ENCODE results near the gene SPAG16. TPM values are rescaled to one million over a fixed set of nuclear protein-coding genes. Genes with fewer than 3 reads are reported as not detected.

The SPAG16 gene
- total RNA-seq, 1 experiment from 2014 or later: 17.3 TPM

DNA sequence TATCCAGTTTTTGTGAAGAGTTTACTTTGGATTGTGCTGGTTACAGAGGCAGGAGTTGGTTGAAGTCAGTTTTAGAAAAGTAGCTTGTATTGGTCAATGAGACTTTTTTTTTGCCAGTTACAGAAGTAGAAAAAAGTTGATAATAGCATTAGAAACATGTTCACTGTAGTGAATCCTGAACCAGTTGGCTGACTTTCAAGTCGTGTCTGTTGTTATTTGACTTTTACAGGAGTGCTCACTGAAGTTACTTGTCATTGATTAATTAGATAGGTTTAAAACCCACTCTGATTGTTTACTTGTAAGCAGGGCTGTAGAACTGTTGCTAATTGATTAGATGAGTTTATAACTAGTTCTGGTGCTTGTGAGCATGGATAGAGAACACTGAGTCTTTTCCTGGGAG lies 814.5 kb downstream of the SPAG16 start:
- no CpG with 5 or more reads among the region's 1 CpG for WGBS (ENCODE audit: extremely low coverage, insufficient read length, low lambda C conversion rate)
- Mint-ChIP-seq H3K4me1 (peaks cover 6 to 9% of the 10 kb centered on the region in 2 experiments), H3K27ac (no peak overlapping the region), H3K36me3 (ENCODE audit: insufficient read depth in 1 of 3, low read depth in 3 of 3) (no peaks in the 10 kb centered on the region), H3K27me3 (ENCODE audit: low read depth) (no peaks in the 10 kb centered on the region), H3K4me3 (no peak overlapping the region), H3K9me3 (no peaks in the 10 kb centered on the region)
- no peak overlapping the region for H2BK15ac ChIP-seq (ENCODE audit: low read depth, low read length)
- no peak overlapping the region for H2BK5ac ChIP-seq (ENCODE audit: insufficient read length, low read length)
- H3K4me2 ChIP-seq (ENCODE audit: insufficient read depth, insufficient read length, low read length): no peak overlapping the region
- no peaks in the 10 kb centered on the region for H3K79me2 ChIP-seq (ENCODE audit: insufficient read depth, low read length)
- H4K8ac ChIP-seq (replicated peaks; ENCODE audit: insufficient read length, low read depth, low read length): no peak overlapping the region
- H4K20me1 ChIP-seq (ENCODE audit: control insufficient read depth, insufficient read depth, insufficient read length): no peaks in the 10 kb centered on the region
- H4K5ac ChIP-seq (ENCODE audit: insufficient read length, low read depth, low read length): no peak overlapping the region
- H4K91ac ChIP-seq (ENCODE audit: insufficient read length, low read depth, low read length): no peak overlapping the region
- H3K9ac ChIP-seq (ENCODE audit: extremely low read depth, insufficient read length, low read length): no peak overlapping the region
- H2BK20ac ChIP-seq (ENCODE audit: low read depth, low read length, poor library complexity, severe bottlenecking): no peak overlapping the region
- TF ChIP-seq, protein P1, sequence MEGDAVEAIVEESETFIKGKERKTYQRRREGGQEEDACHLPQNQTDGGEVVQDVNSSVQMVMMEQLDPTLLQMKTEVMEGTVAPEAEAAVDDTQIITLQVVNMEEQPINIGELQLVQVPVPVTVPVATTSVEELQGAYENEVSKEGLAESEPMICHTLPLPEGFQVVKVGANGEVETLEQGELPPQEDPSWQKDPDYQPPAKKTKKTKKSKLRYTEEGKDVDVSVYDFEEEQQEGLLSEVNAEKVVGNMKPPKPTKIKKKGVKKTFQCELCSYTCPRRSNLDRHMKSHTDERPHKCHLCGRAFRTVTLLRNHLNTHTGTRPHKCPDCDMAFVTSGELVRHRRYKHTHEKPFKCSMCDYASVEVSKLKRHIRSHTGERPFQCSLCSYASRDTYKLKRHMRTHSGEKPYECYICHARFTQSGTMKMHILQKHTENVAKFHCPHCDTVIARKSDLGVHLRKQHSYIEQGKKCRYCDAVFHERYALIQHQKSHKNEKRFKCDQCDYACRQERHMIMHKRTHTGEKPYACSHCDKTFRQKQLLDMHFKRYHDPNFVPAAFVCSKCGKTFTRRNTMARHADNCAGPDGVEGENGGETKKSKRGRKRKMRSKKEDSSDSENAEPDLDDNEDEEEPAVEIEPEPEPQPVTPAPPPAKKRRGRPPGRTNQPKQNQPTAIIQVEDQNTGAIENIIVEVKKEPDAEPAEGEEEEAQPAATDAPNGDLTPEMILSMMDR (conservative IDR thresholded peaks at IDR 0.05): no peak
- H2AK5ac ChIP-seq (ENCODE audit: insufficient read length, low read length): no peak overlapping the region
- H3K18ac ChIP-seq (ENCODE audit: insufficient read length, low read depth, low read length): no peak overlapping the region
- no peak overlapping the region for H3K4ac ChIP-seq (ENCODE audit: low read depth, low read length)
- no peak overlapping the region for H3K14ac ChIP-seq (ENCODE audit: insufficient read depth, low read length)
- H3K23ac ChIP-seq (ENCODE audit: insufficient read length, low read depth, low read length): no peak overlapping the region
- no peak overlapping the region for H2AFZ ChIP-seq (ENCODE audit: low read length)
- no peak overlapping the region for H3K27ac ChIP-seq (ENCODE audit: insufficient read length, low read depth, low read length)
- H3T11ph ChIP-seq (ENCODE audit: low read length): no peak overlapping the region
- no peaks in the 10 kb centered on the region for H3K23me2 ChIP-seq (ENCODE audit: insufficient read length, low read depth, low read length, poor library complexity, severe bottlenecking)
- DNase-seq: no peak
- no peaks in the 10 kb centered on the region for H3K4me1 ChIP-seq (ENCODE audit: insufficient read depth, low read length)
- no peak overlapping the region for H2BK12ac ChIP-seq (ENCODE audit: insufficient read length, low read depth, low read length)
- H3K9me3 ChIP-seq (ENCODE audit: control insufficient read depth, low read depth, low read length): no peaks in the 10 kb centered on the region
- H3K56ac ChIP-seq (ENCODE audit: insufficient read length, low read depth, low read length): no peak overlapping the region
- no peaks in the 10 kb centered on the region for H3K79me1 ChIP-seq (ENCODE audit: insufficient read depth, low read depth, low read length, poor library complexity, severe bottlenecking)
- no peaks in the 10 kb centered on the region for H3K27me3 ChIP-seq (ENCODE audit: insufficient read depth, low read length)
- no peak overlapping the region for H2BK120ac ChIP-seq (ENCODE audit: low read depth, low read length, poor library complexity, severe bottlenecking)

All from H9 (cell line).